DND-41 (cell line): Measurements from ENCODE around the gene RAB8A.
A peak's percentile ranks its signal among the peaks of the same experiment; 100 is the strongest.

Experiments used
- ATAC-seq: fragments of 200-7000 bp; cut with Tn5 transposase; 3 replicates; pipeline ENCODE4 v1.9.1; 2021; ENCODE audit warnings: low read depth; ENCODE audit not compliant: insufficient read depth
- DNase-seq: peaks from one replicate; pipeline ENCODE4 v3.0.0-alpha.2; 2020
- H2AFZ ChIP-seq: 2 replicates; pipeline ENCODE4 v1.6.0; 2012; ENCODE audit warnings: low read depth, low read length
- H3K27ac ChIP-seq: 2 replicates; pipeline ENCODE4 v1.5.1; 2012; ENCODE audit warnings: low read length, inconsistent platforms
- H3K27me3 ChIP-seq: fragments of 200-600 bp; sonication (generic); 2 replicates; pipeline ENCODE4 v1.6.0; 2012; ENCODE audit warnings: low read length, mild to moderate bottlenecking, inconsistent platforms; ENCODE audit not compliant: insufficient read depth, poor library complexity
- H3K36me3 ChIP-seq: 2 replicates; pipeline ENCODE4 v1.5.1; 2012; ENCODE audit warnings: low read length, inconsistent platforms; ENCODE audit not compliant: insufficient read depth
- H3K4me1 ChIP-seq: 2 replicates; pipeline ENCODE4 v1.5.1; 2012; ENCODE audit warnings: mild to moderate bottlenecking, low read length; ENCODE audit not compliant: insufficient read depth
- H3K4me2 ChIP-seq: 2 replicates; pipeline ENCODE4 v1.6.0; 2012; ENCODE audit warnings: mild to moderate bottlenecking, moderate library complexity, low read length, inconsistent platforms; ENCODE audit not compliant: insufficient read depth
- H3K4me3 ChIP-seq, 2 experiments: fragments of 200-600 bp in 1 of 2; shearing (Covaris generic) in 1 of 2; 2 replicates each; pipeline ENCODE4 v1.5.1; 2012 to 2016; ENCODE audit warnings: inconsistent platforms in 2 of 2, low read length in 2 of 2, mild to moderate bottlenecking in 2 of 2, low read depth in 1 of 2, moderate library complexity in 1 of 2
- H3K79me2 ChIP-seq: 2 replicates; pipeline ENCODE4 v1.6.0; 2012; ENCODE audit warnings: low read length, inconsistent platforms; ENCODE audit not compliant: insufficient read depth
- H3K9ac ChIP-seq: 2 replicates; pipeline ENCODE4 v1.6.0; 2012; ENCODE audit warnings: low read depth, mild to moderate bottlenecking, inconsistent platforms, low read length, moderate library complexity
- H3K9me3 ChIP-seq: 2 replicates; pipeline ENCODE4 v1.5.1; 2012; ENCODE audit warnings: low read length, moderate library complexity, mild to moderate bottlenecking, inconsistent platforms; ENCODE audit not compliant: insufficient read depth, severe bottlenecking
- H4K20me1 ChIP-seq: 2 replicates; pipeline ENCODE4 v1.6.0; 2012; ENCODE audit warnings: low read length; ENCODE audit not compliant: insufficient read depth
- CTCF ChIP-seq: IDR thresholded peaks from 2 replicates; pipeline ENCODE4 v1.5.1; 2012; ENCODE audit warnings: borderline replicate concordance, low read length, moderate library complexity, mild to moderate bottlenecking; ENCODE audit not compliant: poor library complexity, severe bottlenecking; ENCODE audit errors: extremely low read depth
- EZH2 ChIP-seq: IDR thresholded peaks from 3 replicates; pipeline ENCODE4 v1.6.1; 2012; ENCODE audit warnings: borderline replicate concordance, low read depth, mild to moderate bottlenecking, moderate library complexity, low read length, inconsistent platforms; ENCODE audit not compliant: severe bottlenecking

The RAB8A gene

GRCh38 chr19:16133818-16134217 lies 22.1 kb downstream of the RAB8A start:
- TF ChIP-seq EZH2 (no peak), CTCF (no peak)
- no peak for ATAC-seq
- Histone ChIP-seq H3K9me3 (no peaks in the 10 kb centered on the region), H3K9ac (no peak overlapping the region), H3K4me2 (no peak overlapping the region), H2AFZ (no peak overlapping the region), H4K20me1 (peaks cover 26% of the 10 kb centered on the region), H3K36me3 (peaks cover 57% of the 10 kb centered on the region), H3K4me1 (no peaks in the 10 kb centered on the region), H3K4me3 (no peak overlapping the region), H3K79me2 (no peaks in the 10 kb centered on the region), H3K27ac (no peak overlapping the region), H3K27me3 (no peaks in the 10 kb centered on the region)
- DNase-seq = no peak

- Histone ChIP-seq H3K4me1 (no peaks in the 10 kb centered on the region), H3K4me2 (no peak overlapping the region)
- DNase-seq = no peak
Measured at GRCh38 chr19:16134510-16134909, 22.8 kb downstream of the RAB8A start.

GRCh38 chr19:16135430-16136127 lies 23.9 kb downstream of the RAB8A start:
- no peaks in the 10 kb centered on the region for H3K27me3 ChIP-seq
- ATAC-seq (no peak), DNase-seq (no peak)
- no peak overlapping the region for H3K9ac ChIP-seq
- H3K4me3 ChIP-seq = no peak overlapping the region
- peaks cover 25% of the 10 kb centered on the region for H4K20me1 ChIP-seq
- H3K36me3 ChIP-seq = peaks cover 39% of the 10 kb centered on the region
- no peaks in the 10 kb centered on the region for H3K4me1 ChIP-seq
- H3K9me3 ChIP-seq = no peaks in the 10 kb centered on the region
- TF ChIP-seq CTCF (no peak), EZH2 (no peak)
- H3K4me2 ChIP-seq = no peak overlapping the region
- no peaks in the 10 kb centered on the region for H3K79me2 ChIP-seq
- no peak overlapping the region for H3K27ac ChIP-seq
- H2AFZ ChIP-seq = no peak overlapping the region

More at GRCh38 chr19:16134510-16134909, 22.8 kb downstream of the RAB8A start:
- H3K4me3 ChIP-seq = no peak overlapping the region
- no peaks in the 10 kb centered on the region for H3K27me3 ChIP-seq
- no peak overlapping the region for H3K9ac ChIP-seq
- ATAC-seq = peak; percentile 19; the same call in 1 of the 3 replicates
- no peaks in the 10 kb centered on the region for H3K9me3 ChIP-seq
- TF ChIP-seq EZH2 (no peak), CTCF (no peak)
- H4K20me1 ChIP-seq = peaks cover 25% of the 10 kb centered on the region
- peaks cover 50% of the 10 kb centered on the region for H3K36me3 ChIP-seq
- H3K27ac ChIP-seq = no peak overlapping the region
- H2AFZ ChIP-seq = no peak overlapping the region
- no peaks in the 10 kb centered on the region for H3K79me2 ChIP-seq
